ENCODE measurements around the gene KAZN. TPM values are rescaled to one million over a fixed set of nuclear protein-coding genes. Genes with fewer than 3 reads are reported as not detected.

Gene KAZN
- total and polyA plus RNA-seq, 2 of the 8 experiments (the other 6 are each of a cell fraction or from before 2014, with no cell fraction given): 3.7 to 11.8 TPM

DNA sequence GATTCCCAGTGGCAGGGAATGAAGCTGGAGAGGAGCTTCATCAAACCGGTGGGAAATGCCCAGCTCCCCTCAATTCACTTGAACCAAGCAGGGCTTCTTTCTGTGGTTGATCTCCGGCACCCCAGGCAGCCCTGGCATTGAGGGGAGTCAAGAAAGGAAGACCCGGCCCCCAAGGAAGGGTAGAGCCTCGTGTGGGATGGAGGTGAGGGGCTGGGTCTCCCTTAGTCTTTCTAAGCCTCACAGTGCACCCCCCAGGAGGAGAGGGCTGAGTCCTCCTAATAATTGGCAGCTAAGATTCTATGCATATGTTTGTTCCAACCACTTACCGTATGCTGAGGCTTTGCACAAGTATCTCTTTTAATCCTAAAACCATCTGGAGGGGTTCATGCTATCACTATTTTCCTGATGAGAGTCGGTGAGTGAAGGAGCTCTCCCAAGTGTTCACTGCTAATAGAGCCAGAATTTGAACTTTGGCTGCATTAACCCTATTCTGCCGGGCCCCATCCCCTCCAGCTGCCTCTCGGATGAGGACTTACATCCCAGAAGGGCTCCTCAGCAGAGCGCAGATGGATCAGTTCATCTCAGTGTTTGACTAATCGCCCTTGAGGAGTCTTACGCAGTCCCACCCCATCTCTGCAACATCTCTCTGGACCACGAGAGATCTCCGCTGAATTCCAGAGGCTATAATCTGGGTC lies 521.9 kb downstream of the KAZN start:
- Histone ChIP-seq H3K4me3 (ENCODE audit: extremely low read depth in 1 of 4, insufficient read depth in 2 of 4, low read depth in 3 of 4, low read length in 4 of 4) (no peak overlapping the region), H3K23ac (ENCODE audit: insufficient read length) (no peak overlapping the region), H3K27me3 (replicated peaks in 1 of 4; ENCODE audit: control insufficient read depth in 3 of 4, extremely low read depth in 1 of 4, insufficient read depth in 3 of 4, low read length in 3 of 4) (no peaks in the 10 kb centered on the region; a peak in 1 of 7 replicates), H2BK12ac (ENCODE audit: low read depth, low read length) (0 out of 2 replicates have a peak overlapping the region, but pooled peaks have one; percentile 27), H4K5ac (ENCODE audit: insufficient read length, low read depth, low read length) (no peak overlapping the region), H3K9ac (replicated peaks in 1 of 4; ENCODE audit: extremely low read depth in 1 of 4, low read depth in 3 of 4, low read length in 3 of 4) (no peak overlapping the region), H3K27ac (ENCODE audit: low read depth, low read length) (no peak overlapping the region), H3K4ac (replicated peaks; ENCODE audit: insufficient read length, low read depth, low read length) (no peak overlapping the region), H3K9me3 (ENCODE audit: insufficient read depth in 2 of 2, low read depth in 1 of 2, low read length in 1 of 2) (no peaks in the 10 kb centered on the region), H2BK20ac (ENCODE audit: low read length) (no peak overlapping the region), H3K56ac (replicated peaks; ENCODE audit: insufficient read length, low read depth, low read length) (no peak overlapping the region), H3K79me2 (ENCODE audit: control insufficient read depth in 1 of 2, insufficient read depth in 2 of 2, low read length in 2 of 2) (no peaks in the 10 kb centered on the region), H3K4me1 (replicated peaks in 1 of 4; ENCODE audit: control insufficient read depth in 3 of 4, insufficient read depth in 4 of 4, low read length in 3 of 4) (no peaks in the 10 kb centered on the region), H3K23me2 (ENCODE audit: low read depth, low read length) (no peaks in the 10 kb centered on the region), H2AFZ (ENCODE audit: low read length) (no peak overlapping the region), H4K8ac (ENCODE audit: extremely low read depth, insufficient read depth, low read length) (no peak overlapping the region), H2BK5ac (ENCODE audit: low read depth, low read length) (no peak overlapping the region), H3K4me2 (ENCODE audit: insufficient read depth in 1 of 2, low read depth in 2 of 2, low read length in 2 of 2) (no peak overlapping the region), H3K79me1 (ENCODE audit: low read depth, low read length) (no peaks in the 10 kb centered on the region), H3K36me3 (ENCODE audit: control insufficient read depth in 2 of 4, insufficient read depth in 4 of 4, low read length in 3 of 4) (no peaks in the 10 kb centered on the region), H3K14ac (ENCODE audit: insufficient read length) (no peak overlapping the region), H4K20me1 (replicated peaks in 1 of 2; ENCODE audit: control insufficient read depth in 1 of 2, insufficient read depth in 2 of 2, low read length in 2 of 2) (no peaks in the 10 kb centered on the region), H4K91ac (replicated peaks; ENCODE audit: insufficient read length, low read length) (no peak overlapping the region), H2AK5ac (ENCODE audit: low read depth, low read length) (no peak overlapping the region), H2BK15ac (ENCODE audit: low read length) (no peak overlapping the region), H2BK120ac (replicated peaks; ENCODE audit: low read depth, low read length) (no peak overlapping the region), H3K18ac (ENCODE audit: extremely low read depth, low read length) (no peak overlapping the region)
- ChIA-PET POLR2A (ENCODE audit: partially characterized antibody) (no interaction called here), CTCF (ENCODE audit: partially characterized antibody) (interaction anchor here (1.1 to 1.6 kb wide), 2 partner anchors 8 to 152 kb away, joined by 3 to 6 read pairs; no protein-coding TSS in a partner anchor)
- DNase-seq (ENCODE audit: low read depth in 1 of 2, low spot score in 2 of 2): no peak
- WGBS, 2 experiments (ENCODE audit: extremely low coverage in 1 of 2, insufficient coverage in 1 of 2, insufficient read length in 1 of 2, insufficient replicate concordance in 2 of 2, low coverage in 1 of 2, low lambda C conversion rate in 2 of 2, missing lambda C conversion rate in 1 of 2): 89% methylated on average over 13 of the region's 13 CpGs; no CpG with 5 or more reads in 1 of the 2 experiments
- no peak for FAIRE-seq
